Dermis blood vessel endothelial cell (primary cell): ENCODE measurements around the gene PEX14. TPM values are rescaled to one million over a fixed set of nuclear protein-coding genes. Genes with fewer than 3 reads are reported as not detected.
"Not testable (repeated sequence)": the region's sequence is repeated elsewhere in the genome, so short reads cannot be mapped to it uniquely, and the experiment has no call there.

Experiments
- DNase-seq: peaks from one replicate; pipeline ENCODE4 v3.0.0; 2010
- total RNA-seq: library from RNA; depleted of rRNA; stranded (reverse); fragments of >200 nt; gene quantifications from 2 replicates; pipeline ENCODE4 v1.2.3, GENCODE V29; 2014

Gene PEX14
- total RNA-seq, 1 donor from 2014 or later = 9.9 TPM

GRCh38 chr1:10450836-10451235 lies 23.9 kb upstream of the PEX14 start:
- no peak for DNase-seq

GRCh38 chr1:10451287-10451686 lies 23.5 kb upstream of the PEX14 start:
- peak; percentile 41 for DNase-seq

GRCh38 chr1:10456048-10456447 lies 18.7 kb upstream of the PEX14 start:
- DNase-seq = no peak

GRCh38 chr1:10456661-10457060 lies 18.1 kb upstream of the PEX14 start:
- DNase-seq = no peak

GRCh38 chr1:10457462-10457861 lies 17.3 kb upstream of the PEX14 start:
- peak; percentile 32 for DNase-seq

- peak; percentile 70 for DNase-seq
These were observed 16.9 kb upstream of the PEX14 start for GRCh38 chr1:10457875-10458274.

GRCh38 chr1:10459184-10459583 lies 15.6 kb upstream of the PEX14 start:
- peak; percentile 68 for DNase-seq

GRCh38 chr1:10467078-10467477 lies 7.7 kb upstream of the PEX14 start:
- DNase-seq = no peak

GRCh38 chr1:10470043-10470442 lies 4.7 kb upstream of the PEX14 start:
- DNase-seq = no peak

GRCh38 chr1:10471411-10472219 lies 3.1 kb upstream of the PEX14 start:
- DNase-seq = peak; percentile 57

GRCh38 chr1:10472220-10473144 lies 2.3 kb upstream of the PEX14 start, which contains the start of gene DFFA:
DFFA (minus strand) TSS chr1:10472529; CDS start chr1:10472458, 71 bp downstream.
- peak; percentile 97 for DNase-seq

GRCh38 chr1:10473145-10473765 lies 1.5 kb upstream of the PEX14 start:
- no peak for DNase-seq

GRCh38 chr1:10474309-10474612 lies 489 bp upstream of the PEX14 start:
- DNase-seq = not testable (repeated sequence)

- no peak for DNase-seq
These were observed 760 bp downstream of the PEX14 start for GRCh38 chr1:10475510-10475909.

- DNase-seq = no peak
These were observed 4.5 kb downstream of the PEX14 start for GRCh38 chr1:10479296-10479695.

GRCh38 chr1:10480614-10481013 lies 5.9 kb downstream of the PEX14 start:
- DNase-seq = no peak

- no peak for DNase-seq
These were observed 9.8 kb downstream of the PEX14 start for GRCh38 chr1:10484521-10484920.

GRCh38 chr1:10489291-10490055 lies 14.7 kb downstream of the PEX14 start:
- DNase-seq = no peak

GRCh38 chr1:10490286-10490970 lies 15.7 kb downstream of the PEX14 start:
- DNase-seq = no peak

- DNase-seq = no peak
These were observed 19.6 kb downstream of the PEX14 start for GRCh38 chr1:10494418-10494753.

- DNase-seq = peak; percentile 77
These were observed 20.2 kb downstream of the PEX14 start for GRCh38 chr1:10494754-10495474.
